Psoas muscle (tissue), 8 donors: ENCODE data around the gene PTBP3. TPM values are rescaled to one million over a fixed set of nuclear protein-coding genes. Genes with fewer than 3 reads are reported as not detected.

ENCODE experiments used
- ATAC-seq, 4 donors: fragments of 200-7000 bp; cut with Tn5 transposase; one replicate each; pipeline ENCODE4 v1.9.1; 2020; ENCODE audit warnings: moderate library complexity in 3 of 4, mild to moderate bottlenecking in 2 of 4
- DNase-seq, 2 donors: peaks; one replicate each; pipeline ENCODE4 v3.0.0-alpha.2; 2020
- H3K27ac ChIP-seq: fragments of 200-600 bp; one replicate; pipeline ENCODE4 v1.8.0; 2022
- H3K27me3 ChIP-seq, 3 donors: fragments of 200-600 bp in 1 of 3; one replicate each; pipeline versions ENCODE4 v1.6.1 to v1.8.0; 2013 to 2022; ENCODE audit warnings: low read length in 2 of 3, mild to moderate bottlenecking in 2 of 3, moderate library complexity in 1 of 3; ENCODE audit not compliant: insufficient read depth in 3 of 3
- H3K36me3 ChIP-seq, 2 donors: fragments of 200-600 bp in 1 of 2; one replicate each; pipeline versions ENCODE4 v1.6.1 to v1.8.0; 2013 to 2022; ENCODE audit warnings: low read depth in 1 of 2, mild to moderate bottlenecking in 1 of 2, moderate library complexity in 1 of 2; ENCODE audit not compliant: insufficient read depth in 1 of 2
- H3K4me1 ChIP-seq: fragments of 200-600 bp; one replicate; pipeline ENCODE4 v1.8.0; 2022
- H3K4me3 ChIP-seq: fragments of 200-600 bp; one replicate; pipeline ENCODE4 v1.8.0; 2022; ENCODE audit warnings: mild to moderate bottlenecking
- H3K9me3 ChIP-seq: fragments of 200-600 bp; one replicate; pipeline ENCODE4 v1.8.0; 2022
- WGBS, 3 donors: extraction: QIAGEN DNeasy Blood & Tissue Kit; methylation state at CpG; one replicate each; pipeline versions ENCODE4 v1.1.6 to v1.1.7; 2013; 5-methylcytosine and 5-hydroxymethylcytosine counted together
- intact Hi-C, 2 donors: fragments of 100-400 bp; cut with DNase I; formaldehyde crosslinking; loops; one replicate each; pipeline versions ENCODE4 v1.11.0 to v1.14.2; 2022
- polyA plus RNA-seq, 3 donors: library from polyadenylated mRNA; stranded (reverse); fragments of 200-250 nt; gene quantifications; one replicate each; pipeline ENCODE4 v1.2.3, GENCODE V29; 2013
- total RNA-seq, 4 donors: library from RNA; stranded (reverse); fragmentation: NEBNext Ultra II Directional in 2 of 4; extraction: Animal tissue kit (Norgen Biotek cat#: 25700) in 2 of 4; gene quantifications; one replicate each; pipeline versions ENCODE4 v1.2.1 to v1.2.4, GENCODE V29; 2021 to 2023
- TF ChIP-seq, protein P1 (sequence below): fragments of 200-600 bp; IDR thresholded peaks from one replicate; pipeline ENCODE4 v1.8.0; 2022; ENCODE audit warnings: antibody characterized with exemption
- donor health status: healthy with polysubstance abuse.
- donor health status: DM: no; HTN: no; CAD: no; lungs with moderate emphysema.
- donor health status: Bipolar disorder and iron deficiency.
- donor health status: healthy.
- donor health status: DM: yes; HTN: yes; CAD: no.
- donor health status: DM: no; HTN: no; CAD: no.
- donor health status: DM: no; HTN: no; CAD: no.
- donor health status: DM: yes; HTN: yes; CAD: no.

Gene PTBP3
- total and polyA plus RNA-seq, 7 donors, result 2.8 to 26.9 (median 9.1) TPM

DNA sequence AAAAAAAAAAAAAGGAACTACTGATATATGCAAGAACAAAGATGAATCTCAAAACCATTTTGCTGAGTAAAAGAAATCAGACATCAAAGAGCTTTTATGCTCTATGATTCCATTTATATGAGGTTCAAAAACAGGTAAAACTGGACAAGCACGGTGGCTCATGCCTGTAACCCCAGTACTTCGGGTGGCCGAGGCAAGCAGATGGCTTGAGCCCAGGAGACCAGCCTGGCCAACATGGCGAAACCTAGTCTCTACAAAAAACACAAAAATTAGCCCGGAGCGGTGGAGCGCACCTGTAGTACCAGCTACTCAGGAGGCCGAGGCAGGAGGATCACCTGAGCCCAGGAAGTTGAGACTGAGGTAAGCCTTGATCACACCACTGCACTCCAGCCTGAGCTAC, 7.8 kb downstream of the PTBP3 start:
- no peaks in the 10 kb centered on the region for H3K36me3 ChIP-seq
- H3K9me3 ChIP-seq, result no peaks in the 10 kb centered on the region
- H3K4me1 ChIP-seq, result peaks cover 2% of the 10 kb centered on the region
- DNase-seq, result no peak
- H3K27ac ChIP-seq, result no peak overlapping the region
- 75 to 78% (median 76%) methylated on average over 8 of the region's 8 CpGs for WGBS, 3 donors
- H3K27me3 ChIP-seq, result no peaks in the 10 kb centered on the region
- H3K4me3 ChIP-seq, result no peak overlapping the region
- ATAC-seq, result no peak
- intact Hi-C loops, result no loop called here
- TF ChIP-seq, protein P1, sequence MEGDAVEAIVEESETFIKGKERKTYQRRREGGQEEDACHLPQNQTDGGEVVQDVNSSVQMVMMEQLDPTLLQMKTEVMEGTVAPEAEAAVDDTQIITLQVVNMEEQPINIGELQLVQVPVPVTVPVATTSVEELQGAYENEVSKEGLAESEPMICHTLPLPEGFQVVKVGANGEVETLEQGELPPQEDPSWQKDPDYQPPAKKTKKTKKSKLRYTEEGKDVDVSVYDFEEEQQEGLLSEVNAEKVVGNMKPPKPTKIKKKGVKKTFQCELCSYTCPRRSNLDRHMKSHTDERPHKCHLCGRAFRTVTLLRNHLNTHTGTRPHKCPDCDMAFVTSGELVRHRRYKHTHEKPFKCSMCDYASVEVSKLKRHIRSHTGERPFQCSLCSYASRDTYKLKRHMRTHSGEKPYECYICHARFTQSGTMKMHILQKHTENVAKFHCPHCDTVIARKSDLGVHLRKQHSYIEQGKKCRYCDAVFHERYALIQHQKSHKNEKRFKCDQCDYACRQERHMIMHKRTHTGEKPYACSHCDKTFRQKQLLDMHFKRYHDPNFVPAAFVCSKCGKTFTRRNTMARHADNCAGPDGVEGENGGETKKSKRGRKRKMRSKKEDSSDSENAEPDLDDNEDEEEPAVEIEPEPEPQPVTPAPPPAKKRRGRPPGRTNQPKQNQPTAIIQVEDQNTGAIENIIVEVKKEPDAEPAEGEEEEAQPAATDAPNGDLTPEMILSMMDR, result no peak

DNA sequence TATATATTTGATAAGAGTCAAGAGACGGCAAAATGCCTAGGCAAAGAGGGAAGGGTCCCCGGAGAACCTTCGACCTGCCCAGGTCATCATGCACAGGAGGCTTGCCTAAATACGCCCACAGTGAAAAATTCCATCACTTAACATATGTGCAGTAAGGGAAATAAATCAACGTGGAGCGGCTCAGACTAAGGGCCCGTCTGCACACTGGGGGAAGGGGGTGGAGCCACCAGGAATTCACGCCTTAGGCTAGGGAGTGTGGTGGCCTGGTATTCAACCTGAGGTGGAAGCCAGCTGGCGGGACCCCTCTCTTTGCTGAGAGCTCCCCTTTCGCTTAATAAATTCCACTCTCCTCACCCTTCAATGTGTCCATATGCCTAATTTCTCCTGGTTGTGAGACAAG, 8.3 kb downstream of the PTBP3 start:
- TF ChIP-seq, protein P1, result no peak
- H3K36me3 ChIP-seq, result no peaks in the 10 kb centered on the region
- 88 to 92% (median 90%) methylated on average over 10 of the region's 10 CpGs for WGBS, 3 donors
- ATAC-seq (no peak), DNase-seq (no peak)
- H3K4me1 ChIP-seq, result peaks cover 2% of the 10 kb centered on the region
- no peak overlapping the region for H3K27ac ChIP-seq
- H3K4me3 ChIP-seq, result no peak overlapping the region
- H3K27me3 ChIP-seq, result no peaks in the 10 kb centered on the region
- no peaks in the 10 kb centered on the region for H3K9me3 ChIP-seq
- intact Hi-C loops, result no loop called here

DNA sequence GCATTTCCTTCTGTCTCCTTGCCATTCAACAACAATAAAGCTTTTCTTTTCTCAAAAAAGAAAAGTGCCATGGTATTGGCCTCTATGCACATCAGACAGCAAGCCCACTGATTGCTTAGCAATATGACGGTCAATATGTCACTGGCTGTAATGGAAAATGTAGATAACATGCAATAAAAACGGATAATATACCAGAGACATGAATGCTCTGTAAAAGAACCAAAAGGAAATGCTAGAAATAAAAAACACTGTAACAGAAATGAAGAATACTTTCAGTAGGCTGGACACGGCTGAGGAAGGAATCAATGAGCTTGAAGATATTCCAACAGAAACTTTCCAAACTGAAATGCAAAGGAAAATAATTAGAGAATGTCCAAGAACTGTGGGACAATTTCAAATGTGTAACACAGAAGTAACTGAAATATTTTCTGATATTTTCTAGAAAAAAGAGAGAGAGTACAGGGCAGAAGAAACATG, 10.0 kb downstream of the PTBP3 start:
- TF ChIP-seq, protein P1, result no peak
- intact Hi-C loops, result no loop called here
- DNase-seq (no peak), ATAC-seq (no peak)
- Histone ChIP-seq H3K9me3 (no peaks in the 10 kb centered on the region), H3K4me1 (peaks cover 2% of the 10 kb centered on the region), H3K27me3 (no peaks in the 10 kb centered on the region), H3K4me3 (no peak overlapping the region), H3K27ac (no peak overlapping the region), H3K36me3 (no peaks in the 10 kb centered on the region)
- 95 to 97% (median 97%) methylated on average over 3 of the region's 3 CpGs for WGBS, 3 donors

DNA sequence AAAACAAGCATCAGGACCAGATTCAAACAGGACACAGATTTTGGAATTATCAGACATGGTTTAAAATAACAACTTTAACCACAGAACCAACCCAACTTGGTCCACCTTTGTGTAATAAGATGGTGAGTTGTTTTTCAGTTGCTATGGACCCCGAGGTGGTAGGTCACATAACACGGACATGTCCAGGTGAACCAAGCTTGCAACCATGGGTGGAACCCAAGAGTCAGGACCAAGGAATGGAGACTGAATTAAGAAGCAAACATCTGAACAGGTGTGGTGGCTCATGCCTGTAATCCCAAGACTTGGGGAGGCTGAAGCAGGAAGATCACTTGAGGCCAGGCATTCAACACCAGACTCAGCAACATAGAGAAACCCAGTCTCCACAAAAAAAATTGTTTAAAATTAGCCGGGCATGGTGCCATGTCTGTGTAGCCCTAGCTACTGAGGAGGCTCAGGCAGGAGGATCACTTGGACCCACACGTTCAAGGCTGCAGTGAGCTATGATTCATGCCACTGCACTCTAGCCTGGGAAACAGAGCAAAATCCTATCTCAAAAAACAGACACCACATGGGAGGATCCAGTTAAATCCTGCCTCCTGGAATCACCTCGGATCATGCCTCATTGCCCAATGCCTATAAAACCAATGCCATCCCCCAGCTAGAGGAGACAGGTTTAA, 10.6 kb downstream of the PTBP3 start:
- WGBS, 3 donors, result 93 to 95% (median 93%) methylated on average over 5 of the region's 5 CpGs

More for the DNA sequence above, 10.6 kb downstream of the PTBP3 start:
- intact Hi-C loops, result no loop called here
- DNase-seq (no peak), ATAC-seq (no peak)
- H3K4me1 ChIP-seq, result peaks cover 2% of the 10 kb centered on the region
- TF ChIP-seq, protein P1, result no peak
- no peaks in the 10 kb centered on the region for H3K9me3 ChIP-seq
- no peak overlapping the region for H3K4me3 ChIP-seq
- no peaks in the 10 kb centered on the region for H3K27me3 ChIP-seq
- H3K36me3 ChIP-seq, result no peaks in the 10 kb centered on the region
- H3K27ac ChIP-seq, result no peak overlapping the region
